HG02798 (cell line): ENCODE measurements around the gene PLXNB2.

Source experiments
- ATAC-seq: cut with Tn5 transposase; IDR thresholded peaks from one replicate; pipeline ENCODE4 v1.9.1; 2021; ENCODE audit warnings: mild to moderate bottlenecking; ENCODE audit not compliant: unreplicated experiment, poor library complexity

Gene PLXNB2

GRCh38 chr22:50255099-50255498 is 52.3 kb downstream of the PLXNB2 start:
- ATAC-seq, result no peak

- no peak for ATAC-seq
Measured at GRCh38 chr22:50253941-50254340, 53.5 kb downstream of the PLXNB2 start.

DNA sequence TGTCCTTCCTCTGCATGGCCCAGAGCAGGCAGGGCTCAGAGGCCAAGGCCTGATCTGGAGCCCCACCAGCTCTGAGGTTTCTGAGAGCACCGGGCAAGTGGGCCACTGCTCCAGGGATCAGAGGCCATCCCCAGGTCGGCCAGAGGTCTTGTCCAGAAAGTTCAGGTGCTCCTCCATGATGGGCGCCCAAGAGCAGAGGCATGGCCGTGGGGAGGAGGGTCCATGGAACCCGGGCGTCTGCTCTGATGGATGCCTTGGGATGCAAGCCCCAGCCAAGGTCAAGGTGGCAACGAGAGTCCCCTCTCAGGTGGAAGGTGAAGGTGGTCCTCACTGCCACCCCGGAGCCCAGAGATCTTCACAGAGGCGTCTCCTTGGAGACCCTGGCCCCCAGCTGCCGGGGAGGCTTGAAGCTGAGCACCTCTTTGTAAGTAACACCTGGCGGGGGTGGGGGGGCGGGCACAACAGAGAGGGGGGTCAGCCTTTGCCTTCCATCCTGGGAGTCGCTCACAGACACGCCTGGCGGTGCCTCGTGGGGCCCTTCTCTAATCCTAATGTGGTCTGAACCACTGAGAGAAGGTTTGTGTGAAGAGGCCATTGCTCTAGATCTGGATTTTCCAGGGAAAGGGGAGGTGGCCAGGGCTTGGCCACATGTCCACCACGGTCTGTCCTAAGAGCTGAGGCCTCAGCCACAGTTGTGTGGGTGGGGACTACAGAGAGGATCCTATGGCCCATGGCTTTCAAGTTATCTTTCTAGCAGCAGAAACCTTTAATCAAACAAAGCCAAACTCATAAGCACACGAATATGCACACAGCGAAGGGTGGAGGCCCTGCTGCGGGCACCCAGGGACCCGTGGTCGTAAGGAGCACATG is 54.2 kb downstream of the PLXNB2 start:
- no peak for ATAC-seq

- ATAC-seq, result no peak
Measured at GRCh38 chr22:50252082-50253045, 55.1 kb downstream of the PLXNB2 start.

GRCh38 chr22:50251477-50252081 is 55.9 kb downstream of the PLXNB2 start:
- no peak for ATAC-seq

DNA sequence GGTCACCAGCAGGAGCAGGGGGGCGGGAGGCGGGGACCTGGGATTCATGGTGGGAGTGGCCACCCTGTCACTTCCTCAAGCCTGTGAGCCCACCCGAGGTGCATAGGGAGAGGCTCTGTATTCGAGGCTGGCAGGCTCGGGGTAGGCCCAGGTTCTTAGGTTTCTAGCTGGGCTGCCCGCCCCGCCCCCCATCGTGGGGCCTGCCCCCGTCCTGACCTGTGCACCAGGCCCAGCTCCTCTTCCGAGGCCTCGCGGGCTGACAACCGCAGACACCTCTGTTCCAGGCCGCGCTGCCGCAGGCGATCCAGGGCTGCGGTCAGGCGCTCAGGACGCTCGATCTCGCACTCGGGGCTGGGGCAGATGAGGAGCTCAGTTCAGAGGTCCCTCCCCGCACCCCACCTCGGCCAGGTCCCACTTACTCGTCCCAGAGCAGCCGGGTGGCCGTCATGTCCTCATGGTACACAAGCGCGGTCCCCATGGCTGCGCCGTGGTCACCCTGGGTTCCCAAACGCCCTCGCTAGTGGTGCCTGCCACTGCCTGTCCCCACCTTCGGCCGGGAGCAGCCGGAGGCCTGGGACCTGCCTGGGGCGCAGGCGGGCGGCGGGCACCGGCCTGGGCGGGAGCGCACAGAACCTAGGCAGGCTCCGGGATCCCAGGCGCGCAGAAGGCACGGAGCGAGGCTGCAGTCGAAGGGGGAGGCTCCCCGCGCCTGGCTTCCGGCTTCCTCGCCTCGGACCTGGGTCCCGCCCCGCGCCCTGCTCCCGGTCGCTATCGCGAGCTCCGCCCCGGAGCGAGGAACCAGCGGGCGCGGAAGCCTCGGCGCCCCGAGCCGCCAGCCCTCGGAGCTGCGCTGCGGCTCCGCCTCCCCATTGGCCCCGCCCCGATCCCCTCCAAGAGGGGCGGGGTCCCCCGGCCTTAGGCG is 56.6 kb downstream of the PLXNB2 start, which contains the start of gene HDAC10:
Gene HDAC10 (minus strand): TSS at position 711 of the 922 bp plus-strand sequence. CDS start 233 bp downstream, at position 478.
- ATAC-seq, result peak; percentile 75

- ATAC-seq, result no peak
Measured at GRCh38 chr22:50250249-50250554, 57.2 kb downstream of the PLXNB2 start.

DNA sequence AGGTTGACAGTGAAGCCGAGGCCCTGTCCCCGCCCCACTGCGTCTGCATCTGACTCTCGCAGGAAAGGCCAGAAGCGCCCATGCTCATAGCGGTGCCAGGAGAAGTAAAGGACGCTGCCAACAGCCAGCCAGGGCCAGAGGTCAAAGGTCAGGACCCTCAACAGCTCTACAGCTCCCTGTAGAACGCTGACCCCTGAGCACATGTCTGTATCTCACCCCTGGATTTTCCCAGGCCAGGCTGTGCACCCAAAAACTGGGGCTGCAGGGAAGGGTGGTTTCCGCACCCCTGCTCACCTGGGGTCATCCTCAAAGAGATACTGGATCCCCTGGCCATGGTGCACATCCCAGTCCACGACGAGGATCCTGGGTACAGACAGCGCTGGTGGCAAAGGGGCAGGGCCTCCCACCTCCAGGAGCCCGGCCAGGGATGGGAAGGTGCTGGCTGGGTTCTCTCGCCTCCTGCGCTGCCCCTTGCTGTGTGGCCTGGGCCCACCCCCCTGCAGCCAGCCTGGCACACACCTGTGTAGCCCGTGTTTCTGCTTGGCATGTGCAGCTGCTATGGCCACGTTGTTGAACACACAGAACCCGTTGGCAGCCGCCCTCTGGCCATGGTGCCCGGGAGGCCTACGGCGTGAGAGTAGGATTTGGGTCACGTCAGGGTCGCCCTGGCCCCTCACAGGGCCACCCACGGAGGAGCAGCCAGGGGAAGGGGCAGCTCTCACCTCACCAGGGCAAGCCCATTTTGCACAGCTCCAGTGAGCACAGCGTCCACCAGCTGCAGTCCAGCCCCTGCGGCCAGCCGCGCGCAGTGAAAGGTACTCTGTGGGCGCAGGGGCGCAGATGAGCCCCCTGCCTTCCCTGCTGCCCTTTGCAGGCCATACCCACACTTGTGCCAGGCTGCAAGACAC is 57.9 kb downstream of the PLXNB2 start:
- no peak for ATAC-seq

GRCh38 chr22:50248196-50249081 is 59.0 kb downstream of the PLXNB2 start:
- ATAC-seq, result no peak

GRCh38 chr22:50247748-50248147 is 59.7 kb downstream of the PLXNB2 start:
- no peak for ATAC-seq

DNA sequence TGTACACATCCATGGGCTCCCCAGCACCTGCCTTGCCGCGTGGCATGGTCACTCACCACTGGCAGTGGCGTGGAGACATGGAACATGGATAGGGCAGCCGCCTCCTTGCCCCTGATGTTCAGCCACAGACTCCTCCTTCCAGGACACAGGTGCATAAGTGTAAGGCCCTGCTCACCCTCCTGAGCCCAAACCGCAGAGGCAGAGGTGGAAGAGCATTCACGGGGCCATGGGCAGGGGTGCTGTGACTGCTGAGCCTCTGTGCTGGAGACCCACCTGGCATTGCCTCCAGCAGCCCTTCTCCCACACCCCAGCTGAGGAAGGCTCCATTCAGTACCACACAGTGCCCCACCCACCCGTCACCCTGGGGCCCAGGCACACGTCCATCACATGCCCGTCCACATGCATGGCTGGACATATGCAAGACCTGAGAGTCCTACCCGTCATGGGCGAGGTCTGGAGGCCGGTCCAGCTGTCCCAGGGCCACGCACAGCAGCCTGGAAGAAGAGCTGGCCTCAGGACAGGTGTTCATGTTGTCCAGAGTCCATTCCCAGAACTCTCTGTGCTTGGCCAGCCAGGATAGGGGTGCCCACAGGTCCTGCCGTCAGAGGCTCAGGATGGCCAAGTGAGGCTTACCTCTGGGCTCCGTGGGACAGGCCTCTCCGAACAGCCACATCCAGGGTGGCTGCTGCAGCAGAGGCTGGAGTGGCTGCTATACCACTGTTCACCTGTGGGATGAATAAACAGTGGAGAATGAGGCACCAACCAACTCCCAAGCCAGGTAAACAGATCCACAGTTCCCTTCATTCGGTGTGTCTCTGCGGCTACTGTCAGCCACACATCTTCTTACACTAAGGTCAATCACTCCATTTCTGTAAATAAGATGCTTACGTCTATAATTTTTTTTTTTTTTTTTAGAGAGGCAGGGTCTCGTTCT is 60.9 kb downstream of the PLXNB2 start:
- ATAC-seq, result no peak

DNA sequence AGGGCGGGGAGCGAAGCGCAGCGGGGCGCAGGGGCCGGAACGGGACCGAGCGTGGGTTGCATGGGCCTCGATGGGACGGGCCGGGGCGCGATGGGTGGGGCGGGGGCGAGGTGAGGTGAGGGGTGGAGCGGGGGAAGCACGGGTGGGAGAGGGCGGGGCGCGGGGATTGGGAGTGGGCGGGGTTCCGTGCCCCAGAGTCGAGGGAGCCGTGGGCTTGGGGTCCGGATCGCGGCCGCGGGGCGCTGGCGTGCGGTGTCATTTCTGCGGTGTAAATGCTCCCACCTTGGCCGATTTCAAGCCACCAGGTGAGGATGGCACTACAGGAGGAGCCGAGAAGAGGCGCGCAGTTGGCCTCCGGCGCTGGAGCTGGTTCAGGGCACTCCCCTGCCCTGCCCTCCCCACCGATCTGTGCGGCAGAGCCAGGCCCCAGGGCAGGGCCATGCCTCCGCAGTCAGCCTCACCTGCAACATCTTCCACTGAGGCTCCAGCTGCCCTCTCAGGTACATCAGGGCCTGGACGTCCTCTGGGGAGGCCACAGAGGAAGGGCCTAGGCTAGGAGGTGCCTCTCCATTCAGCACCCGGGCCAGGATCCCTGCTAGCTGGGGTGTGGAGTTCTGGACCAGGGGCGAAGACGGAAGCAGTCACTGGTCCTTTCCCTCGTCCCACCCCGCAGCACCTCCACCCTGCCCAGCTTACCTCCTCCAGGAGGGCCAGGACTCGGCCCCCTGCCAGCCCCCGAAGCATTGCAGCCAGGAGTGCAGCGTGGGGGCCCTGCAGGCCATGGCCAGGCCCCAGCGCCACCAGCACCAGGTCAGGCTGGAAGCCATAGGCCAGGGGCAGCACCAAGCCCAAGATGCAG is 62.0 kb downstream of the PLXNB2 start:
- peak; percentile 3 for ATAC-seq

- peak; percentile 82 for ATAC-seq
Measured at GRCh38 chr22:50244420-50245213, 62.8 kb downstream of the PLXNB2 start, which contains the start of gene TUBGCP6. TSS of gene TUBGCP6 (minus strand) at chr22:50245023. CDS start at chr22:50244459, 564 bp downstream.

DNA sequence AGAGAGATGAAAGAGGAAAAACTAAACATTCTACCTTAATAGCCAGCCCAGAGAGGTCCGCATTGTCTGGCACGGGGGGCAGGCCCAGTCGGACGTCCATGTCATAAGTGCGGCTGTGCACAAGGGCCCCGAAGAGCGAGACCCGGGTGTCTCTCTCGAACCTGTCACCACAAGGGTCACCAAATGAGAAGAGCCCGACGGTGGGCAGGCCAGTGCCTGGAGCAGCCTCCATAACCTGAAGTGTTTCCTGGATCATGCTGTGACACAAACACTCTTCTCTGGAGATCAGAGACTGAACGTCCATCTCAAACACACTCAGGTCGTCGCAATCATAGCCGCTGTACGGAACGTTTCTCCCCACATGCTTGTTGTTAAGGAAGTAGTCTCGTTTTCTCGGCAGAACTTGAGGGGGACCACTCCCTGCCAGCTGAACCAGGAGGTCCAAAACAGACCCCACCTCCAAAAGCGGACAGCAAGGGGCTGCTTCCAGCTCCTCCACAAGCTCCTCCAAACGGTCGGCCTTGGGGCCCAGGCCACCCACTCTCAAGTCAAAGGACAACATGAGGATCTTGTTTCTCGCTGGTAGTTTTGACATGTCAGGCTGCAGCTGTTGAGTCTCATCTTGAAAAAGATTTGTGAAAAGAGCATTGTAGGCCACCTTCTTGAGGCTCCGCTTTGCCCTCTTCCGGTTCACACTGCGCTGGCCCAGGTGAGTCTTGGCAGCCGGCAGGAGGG is 63.6 kb downstream of the PLXNB2 start:
- ATAC-seq, result no peak
